Activated CD8-positive, alpha-beta memory T cell treated with anti-CD3 and anti-CD28 coated beads for 1 hour (primary cell): ENCODE data around the gene DENND6A.
"Not testable (repeated sequence)": the region's sequence is repeated elsewhere in the genome, so short reads cannot be mapped to it uniquely, and the experiment has no call there.

Source experiments
- DNase-seq, 2 donors: peaks; one replicate each; pipeline ENCODE4 v3.0.0-alpha.2; 2020; ENCODE audit warnings: low read depth in 1 of 2; ENCODE audit errors: extremely low read depth in 1 of 2

The DENND6A gene

DNA sequence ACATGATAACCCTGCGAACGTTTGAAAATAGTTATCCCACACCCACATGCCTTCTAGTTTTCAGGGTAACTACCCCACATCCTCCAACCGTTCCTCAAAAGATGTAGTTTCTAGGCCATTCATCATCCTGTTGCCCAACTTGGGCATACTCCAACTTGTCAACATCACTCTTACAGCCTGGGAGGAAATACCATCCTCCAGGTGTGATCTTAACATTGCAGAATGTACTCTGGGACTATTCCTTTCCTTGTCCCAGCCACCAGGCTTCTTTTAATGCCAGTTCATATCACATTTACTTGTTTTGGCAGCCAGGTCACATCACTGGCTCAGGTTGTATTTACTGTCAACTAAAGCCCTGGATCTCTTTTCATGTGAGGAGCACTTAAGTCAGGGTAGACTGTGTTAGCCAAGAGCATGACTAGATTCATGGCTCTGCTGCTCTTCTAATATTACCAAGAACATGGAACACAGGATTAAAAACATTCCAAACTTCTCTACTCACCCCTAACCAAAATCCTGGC lies 4.0 kb upstream of the DENND6A start:
- no peak for DNase-seq

GRCh38 chr3:57694146-57694545 lies 1.3 kb upstream of the DENND6A start:
- DNase-seq = no peak

- not testable (repeated sequence) for DNase-seq
These were observed 813 bp downstream of the DENND6A start for GRCh38 chr3:57692133-57692395.

DNA sequence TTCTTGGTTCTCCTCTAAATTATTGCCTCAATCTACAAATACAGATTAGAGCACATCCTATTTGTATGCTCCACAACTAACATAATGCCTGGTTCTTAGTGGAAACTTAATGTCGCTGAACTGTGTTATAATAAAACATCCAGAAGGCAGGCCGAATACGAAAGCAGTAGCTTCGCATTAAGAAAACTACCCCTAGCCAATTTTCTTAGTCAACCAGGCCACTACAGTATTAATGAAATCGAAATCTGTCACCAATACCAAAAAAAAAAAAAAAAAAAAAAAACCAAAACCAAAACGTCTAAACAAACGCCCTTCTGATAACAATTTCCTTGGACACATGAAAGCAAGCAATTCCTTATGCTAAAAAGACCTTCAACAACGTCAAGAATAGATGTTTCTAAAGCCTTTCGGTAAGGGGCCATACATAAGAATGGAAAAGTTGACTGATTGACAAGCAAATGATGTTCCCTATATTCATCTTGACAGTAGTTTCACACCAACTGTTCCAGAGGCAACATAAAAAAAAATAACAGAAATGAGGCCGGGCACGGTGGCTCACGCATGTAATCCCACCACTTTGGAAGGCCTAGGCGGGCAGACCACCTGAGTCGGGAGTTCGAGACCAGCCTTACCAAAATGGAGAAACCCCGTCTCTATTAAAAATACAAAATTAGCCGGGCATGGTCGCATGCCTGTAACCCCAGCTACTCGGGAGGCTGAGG lies 1.3 kb downstream of the DENND6A start:
- no peak for DNase-seq

DNA sequence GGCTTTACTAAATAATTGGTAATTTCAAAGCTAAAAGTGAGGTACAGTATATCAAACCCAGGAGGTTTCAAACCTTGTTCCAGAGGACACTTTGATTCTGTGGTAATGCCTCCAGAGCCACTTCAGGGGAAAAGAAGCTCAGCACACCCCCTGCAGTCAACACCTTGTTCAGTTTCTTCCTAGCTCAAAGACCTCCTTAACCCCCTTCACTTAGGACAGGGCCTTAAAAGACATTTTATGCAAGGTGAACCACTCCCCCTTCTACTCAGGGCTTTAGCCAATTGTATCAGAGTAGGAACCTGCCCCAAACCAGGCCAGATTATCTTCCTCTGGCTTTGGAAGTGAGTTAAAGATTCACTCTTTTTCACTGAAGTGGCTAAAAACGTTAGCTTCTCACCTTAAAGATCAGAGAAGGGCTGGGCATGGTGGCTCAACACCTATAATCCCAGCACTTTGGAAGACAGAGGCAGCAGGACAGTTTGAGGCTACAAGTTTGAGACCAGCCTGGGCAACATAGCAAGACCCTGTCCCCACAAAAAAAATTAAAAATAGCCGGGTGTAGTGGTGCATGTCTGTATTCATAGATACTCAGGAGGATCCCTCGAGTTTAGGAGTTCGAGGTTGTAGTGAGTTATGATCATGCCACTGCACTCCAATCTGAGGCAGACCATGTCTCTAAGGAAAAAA lies 3.4 kb downstream of the DENND6A start:
- no peak for DNase-seq

DNA sequence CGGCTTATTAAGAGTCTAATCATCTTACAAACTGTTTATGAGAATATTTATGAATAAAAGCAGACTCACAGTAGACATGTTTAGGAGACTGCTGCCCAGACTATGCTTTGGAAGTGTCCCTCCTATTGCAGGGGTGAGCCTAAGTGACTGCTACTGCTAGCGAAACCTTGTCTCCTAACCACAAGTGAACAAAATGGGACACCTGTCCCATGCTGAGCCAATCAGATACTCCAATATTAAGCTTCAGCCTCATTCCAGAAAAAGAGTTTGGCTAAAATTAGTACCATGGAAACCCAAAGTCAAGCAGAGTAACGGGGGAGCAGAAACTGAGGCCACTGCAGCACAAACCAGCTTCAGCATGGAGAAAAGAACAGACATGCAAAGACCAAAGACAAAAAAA lies 4.6 kb downstream of the DENND6A start:
- no peak for DNase-seq

DNA sequence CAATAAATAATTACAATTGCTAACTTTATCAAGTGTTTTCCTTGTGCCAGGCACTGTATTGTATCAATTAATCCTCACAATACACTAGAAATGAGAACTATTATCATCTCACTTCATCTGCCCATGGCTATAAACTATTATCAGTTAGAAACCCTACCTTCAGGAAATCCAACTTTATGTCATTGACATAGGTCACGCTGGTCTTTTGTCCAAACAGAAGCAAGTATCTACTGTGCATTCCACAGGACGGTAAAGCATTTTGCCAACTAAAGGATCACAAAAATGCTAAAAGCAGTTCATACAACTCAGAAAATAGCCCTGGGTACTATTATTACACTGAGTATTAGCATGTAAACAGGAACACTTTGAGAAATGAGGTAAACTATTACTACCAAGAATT lies 9.6 kb downstream of the DENND6A start:
- no peak for DNase-seq

GRCh38 chr3:57682284-57682683 lies 10.6 kb downstream of the DENND6A start:
- no peak for DNase-seq

DNA sequence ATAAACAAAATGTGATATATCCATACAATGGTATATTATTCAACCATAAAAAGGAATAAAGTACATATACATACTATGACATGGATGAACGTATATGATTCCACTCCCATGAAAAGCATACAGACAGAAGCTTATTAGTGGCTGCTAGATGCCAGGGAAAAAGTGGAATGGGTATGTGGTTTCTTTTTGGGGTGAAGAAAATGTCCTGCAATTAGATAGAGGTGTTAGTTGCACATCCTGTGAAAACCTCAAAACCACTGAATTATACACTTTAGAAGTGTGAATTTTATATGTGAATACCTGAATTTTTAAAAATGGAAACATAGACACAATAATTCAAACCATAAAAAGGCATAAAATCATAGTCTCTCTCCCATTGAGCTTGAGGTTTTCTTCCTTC lies 11.2 kb downstream of the DENND6A start:
- no peak for DNase-seq

GRCh38 chr3:57680046-57680445 lies 12.8 kb downstream of the DENND6A start:
- DNase-seq = no peak

- DNase-seq = no peak
These were observed 17.3 kb downstream of the DENND6A start for GRCh38 chr3:57675530-57675929.

GRCh38 chr3:57673156-57673555 lies 19.7 kb downstream of the DENND6A start:
- DNase-seq = no peak

- no peak for DNase-seq
These were observed 22.3 kb downstream of the DENND6A start for GRCh38 chr3:57670543-57670942.

- no peak for DNase-seq
These were observed 31.5 kb downstream of the DENND6A start for GRCh38 chr3:57661404-57661803.

DNA sequence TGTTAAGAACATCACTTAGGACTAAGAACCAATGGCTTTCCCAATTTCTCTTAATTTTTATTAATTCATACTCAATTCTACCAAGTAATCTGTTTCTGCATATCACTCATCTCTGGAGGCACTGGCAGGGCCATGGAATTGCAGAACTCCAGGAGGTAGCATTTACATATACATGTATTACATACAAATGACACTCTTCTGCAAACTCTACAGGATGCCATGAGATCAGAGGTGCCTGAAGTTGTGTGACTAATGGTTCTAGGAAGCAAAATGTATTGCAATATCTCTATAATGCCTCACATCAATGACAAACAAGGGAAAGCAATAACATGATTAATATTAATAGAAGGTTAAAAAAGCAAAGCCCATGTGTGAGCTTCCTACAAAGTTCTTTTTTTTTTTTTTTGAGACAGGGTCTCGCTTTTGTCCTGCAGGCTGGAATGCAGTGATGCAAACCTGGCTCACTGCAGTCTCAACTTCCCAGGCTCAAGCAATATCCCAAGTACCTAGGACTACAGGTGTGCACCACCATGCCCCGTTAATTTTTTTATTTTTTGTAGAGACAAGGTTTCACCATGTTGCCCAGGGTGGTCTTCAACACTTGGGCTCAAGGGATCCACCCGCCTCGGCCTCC lies 33.0 kb downstream of the DENND6A start:
- DNase-seq = no peak

GRCh38 chr3:57659004-57659673 lies 33.7 kb downstream of the DENND6A start:
- no peak for DNase-seq

GRCh38 chr3:57658536-57658935 lies 34.3 kb downstream of the DENND6A start:
- no peak for DNase-seq

GRCh38 chr3:57655727-57656126 lies 37.1 kb downstream of the DENND6A start:
- DNase-seq = no peak

DNA sequence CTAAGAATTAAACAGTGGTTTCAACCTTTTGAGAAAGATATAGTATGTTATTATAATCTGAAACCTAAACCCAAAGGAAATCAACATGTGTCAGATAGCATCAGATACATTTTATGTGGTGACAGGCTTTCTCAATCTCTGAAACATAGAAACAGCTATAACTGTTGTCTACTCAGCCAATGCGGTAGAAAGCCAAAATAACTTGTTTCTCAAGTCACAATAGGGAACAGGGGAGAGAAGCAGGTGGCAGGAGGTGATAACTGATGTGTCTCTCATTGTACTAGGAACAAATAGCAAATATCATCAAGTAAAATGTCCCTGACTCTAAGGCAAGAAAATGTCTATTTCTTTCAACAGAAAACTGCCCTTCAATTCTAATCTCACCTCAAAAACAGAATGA lies 38.6 kb downstream of the DENND6A start:
- DNase-seq = no peak

DNA sequence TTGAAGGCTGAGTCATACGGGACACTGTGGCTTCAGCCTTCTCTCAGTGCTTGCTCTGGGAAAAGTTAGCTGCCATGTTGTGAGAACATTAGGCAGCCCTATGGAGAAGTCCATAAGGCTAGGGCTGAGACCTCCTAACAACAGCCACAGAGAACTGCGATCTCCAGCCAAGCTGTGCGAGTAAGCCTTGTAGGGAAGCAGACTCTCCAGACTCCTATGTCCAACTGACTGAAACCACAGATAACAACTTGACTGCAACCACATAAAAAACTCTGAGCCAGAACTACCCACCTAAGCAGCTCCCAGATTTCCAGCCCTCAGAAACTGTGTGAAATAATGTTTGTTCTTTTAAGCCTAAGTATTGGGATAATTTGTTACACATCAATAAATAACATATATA lies 40.7 kb downstream of the DENND6A start:
- no peak for DNase-seq

DNA sequence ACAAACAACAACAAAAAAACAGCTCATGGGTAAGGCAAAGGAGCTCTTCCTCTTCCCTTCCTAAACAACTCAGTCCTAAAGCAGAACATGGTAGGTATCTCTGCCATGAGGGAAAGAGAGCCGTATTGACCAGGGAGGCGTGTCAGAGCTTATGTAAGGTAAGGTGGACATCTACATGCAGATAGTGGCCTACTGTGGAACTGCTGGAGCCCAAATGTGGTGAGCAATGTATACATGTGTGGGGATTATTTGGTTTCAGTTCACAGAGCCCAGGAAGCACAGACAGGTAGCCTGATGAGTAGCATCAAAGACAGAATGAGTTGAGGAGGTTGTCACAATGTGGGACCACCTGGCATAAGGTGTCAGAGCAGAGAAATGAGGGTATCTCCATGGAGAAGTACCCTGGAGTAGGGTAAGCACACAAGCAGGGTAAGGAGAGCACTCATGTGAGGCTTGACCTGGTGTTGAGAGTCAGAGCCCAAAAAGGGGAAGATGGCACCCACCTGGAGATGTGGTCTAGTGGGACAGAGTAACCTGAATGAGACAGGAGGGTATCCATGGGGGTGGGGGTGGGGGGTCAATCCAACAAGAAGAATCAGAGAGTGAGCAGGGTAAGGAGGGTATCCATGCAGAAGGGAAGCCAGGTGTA lies 45.5 kb downstream of the DENND6A start:
- no peak for DNase-seq
